H9 (cell line): ENCODE data around the gene DGKE. TPM values are rescaled to one million over a fixed set of nuclear protein-coding genes. Genes with fewer than 3 reads are reported as not detected.

Experiments used
- DNase-seq: peaks from one replicate; pipeline ENCODE4 v3.0.0-alpha.2; 2017
- H2AFZ ChIP-seq: one replicate; pipeline ENCODE4 v1.6.1; 2013; ENCODE audit warnings: mild to moderate bottlenecking, low read length, control low read depth, moderate library complexity
- H2AK5ac ChIP-seq: 2 replicates; pipeline ENCODE4 v1.6.1; 2013; ENCODE audit warnings: low read length, control low read depth, mixed read lengths; ENCODE audit not compliant: insufficient read length
- H2BK120ac ChIP-seq: one replicate; pipeline ENCODE4 v1.6.1; 2013; ENCODE audit warnings: low read depth, mild to moderate bottlenecking, low read length, control low read depth, inconsistent platforms; ENCODE audit not compliant: poor library complexity, severe bottlenecking
- H2BK12ac ChIP-seq: 2 replicates; pipeline ENCODE4 v1.6.1; 2013; ENCODE audit warnings: low read length, control low read depth, mixed read lengths, low read depth; ENCODE audit not compliant: insufficient read length
- H2BK15ac ChIP-seq: 2 replicates; pipeline ENCODE4 v1.6.1; 2013; ENCODE audit warnings: low read depth, low read length, control low read depth
- H2BK20ac ChIP-seq: one replicate; pipeline ENCODE4 v1.6.1; 2013; ENCODE audit warnings: low read depth, mild to moderate bottlenecking, low read length, control low read depth, inconsistent platforms; ENCODE audit not compliant: poor library complexity, severe bottlenecking
- H2BK5ac ChIP-seq: 2 replicates; pipeline ENCODE4 v1.6.1; 2013; ENCODE audit warnings: low read length, control low read depth, mixed read lengths; ENCODE audit not compliant: insufficient read length
- H3K14ac ChIP-seq: 2 replicates; pipeline ENCODE4 v1.6.1; 2013; ENCODE audit warnings: low read length, control low read depth; ENCODE audit not compliant: insufficient read depth
- H3K18ac ChIP-seq: 2 replicates; pipeline ENCODE4 v1.6.1; 2013; ENCODE audit warnings: low read depth, mild to moderate bottlenecking, mixed read lengths, low read length, control low read depth; ENCODE audit not compliant: insufficient read length
- H3K23ac ChIP-seq: 2 replicates; pipeline ENCODE4 v1.6.1; 2013; ENCODE audit warnings: low read length, control low read depth, mixed read lengths, low read depth; ENCODE audit not compliant: insufficient read length
- H3K23me2 ChIP-seq: 2 replicates; pipeline ENCODE4 v1.6.1; 2013; ENCODE audit warnings: low read depth, mild to moderate bottlenecking, mixed read lengths, low read length, control low read depth; ENCODE audit not compliant: insufficient read length, poor library complexity, severe bottlenecking
- H3K27ac ChIP-seq: 2 replicates; pipeline ENCODE4 v1.5.1; 2013; ENCODE audit warnings: low read length, control low read depth, mixed read lengths, low read depth; ENCODE audit not compliant: insufficient read length
- H3K27me3 ChIP-seq: 2 replicates; pipeline ENCODE4 v1.6.1; 2013; ENCODE audit warnings: low read length, control low read depth, inconsistent platforms; ENCODE audit not compliant: insufficient read depth
- H3K4ac ChIP-seq: 2 replicates; pipeline ENCODE4 v1.6.1; 2013; ENCODE audit warnings: low read depth, mild to moderate bottlenecking, control low read depth, inconsistent platforms, low read length, moderate library complexity
- H3K4me1 ChIP-seq: 2 replicates; pipeline ENCODE4 v1.6.1; 2013; ENCODE audit warnings: low read length, control low read depth, inconsistent platforms; ENCODE audit not compliant: insufficient read depth
- H3K4me2 ChIP-seq: 2 replicates; pipeline ENCODE4 v1.6.1; 2013; ENCODE audit warnings: low read length, control low read depth, mixed read lengths; ENCODE audit not compliant: insufficient read length, insufficient read depth
- H3K56ac ChIP-seq: 2 replicates; pipeline ENCODE4 v1.6.1; 2013; ENCODE audit warnings: low read depth, mild to moderate bottlenecking, mixed read lengths, low read length, control low read depth; ENCODE audit not compliant: insufficient read length
- H3K79me1 ChIP-seq: 2 replicates; pipeline ENCODE4 v1.6.1; 2013; ENCODE audit warnings: low read depth, mild to moderate bottlenecking, moderate library complexity, low read length, control low read depth, inconsistent platforms; ENCODE audit not compliant: insufficient read depth, poor library complexity, severe bottlenecking
- H3K79me2 ChIP-seq: 2 replicates; pipeline ENCODE4 v1.6.1; 2013; ENCODE audit warnings: low read length, control low read depth, inconsistent platforms; ENCODE audit not compliant: insufficient read depth
- H3K9ac ChIP-seq: 2 replicates; pipeline ENCODE4 v1.6.1; 2013; ENCODE audit warnings: low read length, control low read depth, mixed read lengths; ENCODE audit not compliant: insufficient read length; ENCODE audit errors: extremely low read depth
- H3K9me3 ChIP-seq: one replicate; pipeline ENCODE4 v1.6.1; 2013; ENCODE audit warnings: low read depth, low read length, inconsistent platforms; ENCODE audit not compliant: control insufficient read depth
- H3T11ph ChIP-seq: one replicate; pipeline ENCODE4 v1.6.1; 2013; ENCODE audit warnings: mild to moderate bottlenecking, low read length, control low read depth, inconsistent platforms
- H4K20me1 ChIP-seq: one replicate; pipeline ENCODE4 v1.6.1; 2013; ENCODE audit not compliant: control insufficient read depth, insufficient read length, insufficient read depth
- H4K5ac ChIP-seq: 2 replicates; pipeline ENCODE4 v1.6.1; 2013; ENCODE audit warnings: low read depth, mild to moderate bottlenecking, mixed read lengths, low read length, control low read depth; ENCODE audit not compliant: insufficient read length
- H4K8ac ChIP-seq: replicated peaks from 2 replicates; pipeline ENCODE4 v1.6.1; 2013; ENCODE audit warnings: low read length, control low read depth, mixed read lengths, low read depth; ENCODE audit not compliant: insufficient read length
- H4K91ac ChIP-seq: 2 replicates; pipeline ENCODE4 v1.6.1; 2013; ENCODE audit warnings: low read depth, mild to moderate bottlenecking, moderate library complexity, mixed read lengths, low read length, control low read depth; ENCODE audit not compliant: insufficient read length
- H3K27ac Mint-ChIP-seq, 3 experiments: 2 replicates in 2 of 3; 3 replicates in 1 of 3; pipeline ENCODE4 v1.8.0; 2020 to 2021; ENCODE audit warnings: mixed read lengths in 3 of 3, mild to moderate bottlenecking in 1 of 3, moderate library complexity in 1 of 3
- H3K27me3 Mint-ChIP-seq: 2 replicates; pipeline ENCODE4 v1.8.0; 2021; ENCODE audit warnings: low read depth, mild to moderate bottlenecking, moderate library complexity, mixed read lengths
- H3K36me3 Mint-ChIP-seq, 3 experiments: 2 replicates in 2 of 3; 3 replicates in 1 of 3; pipeline ENCODE4 v1.8.0; 2020 to 2021; ENCODE audit warnings: low read depth in 3 of 3, mixed read lengths in 3 of 3; ENCODE audit not compliant: insufficient read depth in 1 of 3
- H3K4me1 Mint-ChIP-seq, 2 experiments: 2 replicates each; pipeline ENCODE4 v1.8.0; 2020; ENCODE audit warnings: mixed read lengths in 2 of 2
- H3K4me3 Mint-ChIP-seq, 2 experiments: 2 replicates in 1 of 2; 3 replicates in 1 of 2; pipeline ENCODE4 v1.8.0; 2020 to 2021; ENCODE audit warnings: mild to moderate bottlenecking in 2 of 2, mixed read lengths in 2 of 2, moderate library complexity in 1 of 2
- H3K9me3 Mint-ChIP-seq, 2 experiments: 2 replicates in 1 of 2; 3 replicates in 1 of 2; pipeline ENCODE4 v1.8.0; 2020; ENCODE audit warnings: mild to moderate bottlenecking in 2 of 2, mixed read lengths in 2 of 2, moderate library complexity in 1 of 2
- WGBS: extraction: QIAGEN DNeasy Blood & Tissue Kit; methylation state at CpG from one replicate; pipeline ENCODE4 v1.1.7; 2013; ENCODE audit warnings: missing lambda C conversion rate, low lambda C conversion rate, mixed read lengths; ENCODE audit not compliant: insufficient read length; ENCODE audit errors: extremely low coverage; 5-methylcytosine and 5-hydroxymethylcytosine counted together
- total RNA-seq: library from RNA; stranded (reverse); gene quantifications from 2 replicates; pipeline ENCODE4 v1.2.1, GENCODE V29; 2021
- TF ChIP-seq, protein P1 (sequence below): fragments of 200-600 bp; sonication (generic); conservative IDR thresholded peaks from 3 replicates; pipeline ENCODE4 v1.8.0; 2021; ENCODE audit warnings: antibody characterized with exemption, mild to moderate bottlenecking

DGKE gene
- total RNA-seq, 1 experiment from 2014 or later: 4.9 TPM

- no peak overlapping the region for H2AFZ ChIP-seq
- peak overlapping the region; percentile 64 for H3K14ac ChIP-seq
- H2BK15ac ChIP-seq: no peak overlapping the region
- H3T11ph ChIP-seq: no peak overlapping the region
- peaks cover 42% of the 10 kb centered on the region for H3K27me3 Mint-ChIP-seq
- TF ChIP-seq, protein P1, sequence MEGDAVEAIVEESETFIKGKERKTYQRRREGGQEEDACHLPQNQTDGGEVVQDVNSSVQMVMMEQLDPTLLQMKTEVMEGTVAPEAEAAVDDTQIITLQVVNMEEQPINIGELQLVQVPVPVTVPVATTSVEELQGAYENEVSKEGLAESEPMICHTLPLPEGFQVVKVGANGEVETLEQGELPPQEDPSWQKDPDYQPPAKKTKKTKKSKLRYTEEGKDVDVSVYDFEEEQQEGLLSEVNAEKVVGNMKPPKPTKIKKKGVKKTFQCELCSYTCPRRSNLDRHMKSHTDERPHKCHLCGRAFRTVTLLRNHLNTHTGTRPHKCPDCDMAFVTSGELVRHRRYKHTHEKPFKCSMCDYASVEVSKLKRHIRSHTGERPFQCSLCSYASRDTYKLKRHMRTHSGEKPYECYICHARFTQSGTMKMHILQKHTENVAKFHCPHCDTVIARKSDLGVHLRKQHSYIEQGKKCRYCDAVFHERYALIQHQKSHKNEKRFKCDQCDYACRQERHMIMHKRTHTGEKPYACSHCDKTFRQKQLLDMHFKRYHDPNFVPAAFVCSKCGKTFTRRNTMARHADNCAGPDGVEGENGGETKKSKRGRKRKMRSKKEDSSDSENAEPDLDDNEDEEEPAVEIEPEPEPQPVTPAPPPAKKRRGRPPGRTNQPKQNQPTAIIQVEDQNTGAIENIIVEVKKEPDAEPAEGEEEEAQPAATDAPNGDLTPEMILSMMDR: peak; percentile 29; the same call in 2 of the 3 replicates
- peaks cover 5% of the 10 kb centered on the region; the same call in 1 of the 2 replicates for H3K27me3 ChIP-seq
- no peak overlapping the region for H3K56ac ChIP-seq
- no peak overlapping the region for H2BK12ac ChIP-seq
- peaks cover 14 to 20% (median 17%) of the 10 kb centered on the region in 3 experiments for H3K36me3 Mint-ChIP-seq
- H3K9me3 Mint-ChIP-seq: no peaks in the 10 kb centered on the region; a peak in 1 of 5 replicates
- no peaks in the 10 kb centered on the region for H3K9me3 ChIP-seq
- H4K20me1 ChIP-seq: no peaks in the 10 kb centered on the region
- H3K79me2 ChIP-seq: no peaks in the 10 kb centered on the region; the same call in 1 of the 2 replicates
- no peak overlapping the region for H2BK20ac ChIP-seq
- no peak overlapping the region for H2BK120ac ChIP-seq
- H3K4me3 Mint-ChIP-seq: peak overlapping the region; percentile 80 to 90
- no peak overlapping the region for H2AK5ac ChIP-seq
- peaks cover 15% of the 10 kb centered on the region for H3K23me2 ChIP-seq
- H3K4me2 ChIP-seq: peak overlapping the region; percentile 86
- H3K9ac ChIP-seq: no peak overlapping the region
- H4K5ac ChIP-seq: no peak overlapping the region
- no CpG with 5 or more reads among the region's 81 CpGs for WGBS
- H3K18ac ChIP-seq: no peak overlapping the region
- no peaks in the 10 kb centered on the region; the same call in 1 of the 2 replicates for H3K4me1 ChIP-seq
- no peak overlapping the region for H4K8ac ChIP-seq
- no peak overlapping the region for H2BK5ac ChIP-seq
- DNase-seq: peak; percentile 80
- H3K79me1 ChIP-seq: no peaks in the 10 kb centered on the region
- no peak overlapping the region for H3K27ac ChIP-seq
- H3K4me1 Mint-ChIP-seq: peaks cover 26 to 33% of the 10 kb centered on the region in 2 experiments
- no peak overlapping the region; a peak in 1 of 7 replicates for H3K27ac Mint-ChIP-seq
- H4K91ac ChIP-seq: no peak overlapping the region
- no peak overlapping the region for H3K23ac ChIP-seq
- H3K4ac ChIP-seq: no peak overlapping the region
Measured at GRCh38 chr17:56834380-56835263, 671 bp downstream of the DGKE start.
